Common myeloid progenitor, CD34-positive (primary cell): ENCODE data around the gene ADIG.

ENCODE experiments used
- CTCF ChIA-PET: fragments of 350-600 bp; sonication (Branson Sonifier 250); formaldehyde crosslinking; loops from one replicate; lab custom pipeline; 2021; ENCODE audit warnings: antibody characterized with exemption; lab: Charles Lee
- POLR2A ChIA-PET: fragments of 350-600 bp; sonication (Branson Sonifier 250); formaldehyde crosslinking; loops from one replicate; lab custom pipeline; 2021; ENCODE audit warnings: antibody characterized with exemption; lab: Charles Lee
- DNase-seq, 3 donors: peaks; one replicate each; pipeline versions ENCODE4 v3.0.0 to v3.0.0-alpha.2; 2013
- H3K27ac ChIP-seq, 2 experiments: 1 replicate in 1 of 2; 2 replicates in 1 of 2; pipeline ENCODE4 v1.7.0; 2013; ENCODE audit warnings: inconsistent platforms in 2 of 2, low read length in 2 of 2, mild to moderate bottlenecking in 2 of 2, low read depth in 1 of 2, moderate library complexity in 1 of 2; ENCODE audit not compliant: severe bottlenecking in 2 of 2, insufficient read depth in 1 of 2, poor library complexity in 1 of 2
- H3K27me3 ChIP-seq, 5 experiments: replicated peaks in 2 of 5; 1 replicate in 3 of 5; 2 replicates in 2 of 5; pipeline versions ENCODE4 v1.6.1 to v1.7.0; 2013; ENCODE audit warnings: low read length in 4 of 5, mild to moderate bottlenecking in 2 of 5, moderate library complexity in 2 of 5, inconsistent platforms in 1 of 5; ENCODE audit not compliant: insufficient read depth in 5 of 5, control insufficient read depth in 4 of 5
- H3K36me3 ChIP-seq, 4 experiments: 1 replicate in 2 of 4; 2 replicates in 2 of 4; pipeline versions ENCODE4 v1.6.1 to v1.7.0; 2013; ENCODE audit warnings: low read length in 3 of 4, control low read depth in 1 of 4, mild to moderate bottlenecking in 1 of 4; ENCODE audit not compliant: control insufficient read depth in 4 of 4, insufficient read depth in 4 of 4
- H3K4me1 ChIP-seq, 4 experiments: 1 replicate in 3 of 4; 2 replicates in 1 of 4; pipeline versions ENCODE4 v1.6.1 to v1.7.1; 2013; ENCODE audit warnings: low read length in 3 of 4, mild to moderate bottlenecking in 3 of 4, control low read depth in 1 of 4, inconsistent platforms in 1 of 4, moderate library complexity in 1 of 4; ENCODE audit not compliant: control insufficient read depth in 4 of 4, insufficient read depth in 4 of 4; ENCODE audit errors: control extremely low read depth in 1 of 4
- H3K4me3 ChIP-seq, 7 experiments: 1 replicate in 4 of 7; 2 replicates in 3 of 7; pipeline versions ENCODE4 v1.5.1 to v1.7.0; 2013; ENCODE audit warnings: mild to moderate bottlenecking in 7 of 7, low read length in 6 of 7, moderate library complexity in 6 of 7, inconsistent platforms in 2 of 7, low read depth in 2 of 7, control low read depth in 1 of 7; ENCODE audit not compliant: insufficient read depth in 4 of 7, control insufficient read depth in 1 of 7; ENCODE audit errors: extremely low read depth in 1 of 7
- H3K9me3 ChIP-seq, 5 experiments: 1 replicate in 4 of 5; 2 replicates in 1 of 5; pipeline versions ENCODE4 v1.6.1 to v1.7.1; 2013; ENCODE audit warnings: low read length in 4 of 5, mild to moderate bottlenecking in 2 of 5, inconsistent platforms in 1 of 5, low read depth in 1 of 5, moderate library complexity in 1 of 5; ENCODE audit not compliant: control insufficient read depth in 4 of 5, insufficient read depth in 2 of 5; ENCODE audit errors: control extremely low read depth in 1 of 5
- WGBS: methylation state at CpG from one replicate; pipeline ENCODE4 v1.1.5; 2013; ENCODE audit not compliant: insufficient coverage; 5-methylcytosine and 5-hydroxymethylcytosine counted together

Gene ADIG

DNA sequence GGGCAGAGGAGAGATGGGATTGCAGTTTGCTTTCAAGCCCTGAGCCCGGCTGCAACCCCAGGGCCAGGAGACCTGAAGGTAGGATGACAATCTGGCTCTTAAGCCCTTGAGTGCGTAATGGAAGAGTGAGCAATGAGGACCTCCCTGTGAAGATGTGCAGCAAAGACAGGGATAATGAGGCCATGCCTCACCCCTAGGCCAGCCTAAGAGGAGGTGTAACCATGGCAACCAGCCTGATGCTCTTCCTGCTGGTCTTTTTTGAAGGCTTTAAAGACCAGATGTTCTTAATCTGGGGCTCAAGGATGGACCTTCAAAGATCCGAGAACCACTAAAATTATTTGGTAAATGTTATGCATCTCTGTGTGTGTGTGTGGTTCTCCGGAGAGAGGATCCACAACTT is 28.8 kb downstream of the ADIG start:
- Histone ChIP-seq H3K36me3 (no peaks in the 10 kb centered on the region), H3K4me1 (no peaks in the 10 kb centered on the region), H3K9me3 (peaks cover 0 to 4% (median 0%) of the 10 kb centered on the region in 5 experiments), H3K27ac (no peak overlapping the region), H3K4me3 (no peak overlapping the region), H3K27me3 (peaks cover 11 to 44% (median 17%) of the 10 kb centered on the region in 5 experiments)
- WGBS = 89% methylated on average over 2 of the region's 4 CpGs
- CTCF ChIA-PET = no interaction called here
- DNase-seq = no peak
- POLR2A ChIA-PET = no interaction called here

- ChIA-PET CTCF (no interaction called here), POLR2A (no interaction called here)
- WGBS = 82% methylated on average over 2 of the region's 5 CpGs
- no peak for DNase-seq
- H3K4me3 ChIP-seq = no peak overlapping the region
- no peaks in the 10 kb centered on the region for H3K4me1 ChIP-seq
- no peaks in the 10 kb centered on the region for H3K36me3 ChIP-seq
- H3K27ac ChIP-seq = no peak overlapping the region
- peaks cover 0 to 4% (median 0%) of the 10 kb centered on the region in 5 experiments for H3K9me3 ChIP-seq
- peaks cover 11 to 41% (median 11%) of the 10 kb centered on the region in 5 experiments for H3K27me3 ChIP-seq
These were observed 29.5 kb downstream of the ADIG start for GRCh38 chr20:38610521-38610920.

DNA sequence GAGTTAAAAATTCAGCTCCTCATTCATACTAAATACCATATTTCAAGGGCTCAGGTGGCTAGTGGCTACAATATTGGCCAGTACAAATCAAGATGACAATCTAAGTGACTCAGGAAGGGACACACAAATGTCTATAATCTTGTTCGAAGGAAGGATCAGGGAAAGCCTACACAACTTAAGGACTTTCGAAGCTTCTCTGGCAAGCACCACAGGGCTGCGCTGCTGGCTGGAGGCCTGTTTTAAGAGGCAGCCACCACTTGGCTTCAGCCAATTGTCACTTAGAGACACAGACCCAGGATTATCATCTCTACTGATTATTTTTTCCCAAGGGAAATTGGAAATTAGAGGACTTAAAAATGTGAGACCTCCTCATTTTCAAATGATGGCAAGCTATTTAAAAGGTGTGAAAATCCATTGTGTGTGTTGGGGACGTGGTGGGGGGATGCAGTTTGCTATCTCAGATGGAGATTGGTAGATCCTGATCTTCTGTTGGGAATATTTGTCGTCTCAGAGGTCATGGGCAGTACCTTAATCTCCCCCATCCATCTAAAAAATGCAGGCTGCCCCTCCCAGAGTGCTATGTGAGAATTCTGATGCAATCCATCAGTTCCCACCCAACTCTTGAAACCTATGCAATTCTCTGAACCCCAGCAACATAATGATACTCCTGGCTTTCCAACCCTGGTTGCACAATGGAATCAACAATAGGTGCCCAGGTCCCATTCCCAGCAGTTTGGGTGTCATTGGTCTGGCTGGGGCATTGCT is 31.9 kb downstream of the ADIG start:
- ChIA-PET CTCF (no interaction called here), POLR2A (interaction anchor here (1.5 kb wide), 1 partner anchor 9 kb away, joined by 3 read pairs; no protein-coding TSS in a partner anchor)
- H3K27ac ChIP-seq = no peak overlapping the region
- peaks cover 2 to 31% (median 11%) of the 10 kb centered on the region in 5 experiments for H3K27me3 ChIP-seq
- H3K4me3 ChIP-seq = no peak overlapping the region
- no peaks in the 10 kb centered on the region for H3K4me1 ChIP-seq
- 80% methylated on average over 1 of the region's 5 CpGs for WGBS
- H3K9me3 ChIP-seq = peaks cover 0 to 4% (median 0%) of the 10 kb centered on the region in 5 experiments
- no peak for DNase-seq
- no peaks in the 10 kb centered on the region for H3K36me3 ChIP-seq

DNA sequence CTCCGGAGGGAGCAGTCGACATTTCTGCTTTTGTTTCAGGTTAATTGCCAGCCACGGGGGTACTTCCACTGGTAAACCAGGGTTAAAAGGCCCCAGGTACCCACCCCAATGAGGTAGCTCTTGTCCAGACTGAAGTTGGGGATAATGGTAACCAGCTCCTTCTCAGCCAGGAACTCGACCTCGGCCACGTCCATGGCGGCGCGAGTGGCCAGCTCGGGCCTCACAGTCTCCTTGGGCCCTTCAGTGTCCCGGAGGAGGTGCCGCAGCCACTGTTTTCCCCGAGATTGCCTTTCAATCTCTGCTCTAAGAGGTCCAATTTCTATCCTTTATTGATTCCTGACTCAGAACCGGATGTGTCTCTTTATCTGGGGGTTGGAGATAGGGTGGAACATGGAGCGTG is 34.3 kb downstream of the ADIG start:
- POLR2A ChIA-PET = no interaction called here
- Histone ChIP-seq H3K36me3 (no peaks in the 10 kb centered on the region), H3K4me1 (no peaks in the 10 kb centered on the region), H3K27me3 (peaks cover 0 to 47% (median 13%) of the 10 kb centered on the region in 5 experiments), H3K27ac (no peak overlapping the region), H3K9me3 (no peaks in the 10 kb centered on the region), H3K4me3 (no peak overlapping the region)
- WGBS = 92% methylated on average over 15 of the region's 15 CpGs
- CTCF ChIA-PET = no interaction called here
- no peak for DNase-seq

- peaks cover 0 to 58% (median 14%) of the 10 kb centered on the region in 5 experiments for H3K27me3 ChIP-seq
These were observed 35.5 kb downstream of the ADIG start for GRCh38 chr20:38616457-38616856.

DNA sequence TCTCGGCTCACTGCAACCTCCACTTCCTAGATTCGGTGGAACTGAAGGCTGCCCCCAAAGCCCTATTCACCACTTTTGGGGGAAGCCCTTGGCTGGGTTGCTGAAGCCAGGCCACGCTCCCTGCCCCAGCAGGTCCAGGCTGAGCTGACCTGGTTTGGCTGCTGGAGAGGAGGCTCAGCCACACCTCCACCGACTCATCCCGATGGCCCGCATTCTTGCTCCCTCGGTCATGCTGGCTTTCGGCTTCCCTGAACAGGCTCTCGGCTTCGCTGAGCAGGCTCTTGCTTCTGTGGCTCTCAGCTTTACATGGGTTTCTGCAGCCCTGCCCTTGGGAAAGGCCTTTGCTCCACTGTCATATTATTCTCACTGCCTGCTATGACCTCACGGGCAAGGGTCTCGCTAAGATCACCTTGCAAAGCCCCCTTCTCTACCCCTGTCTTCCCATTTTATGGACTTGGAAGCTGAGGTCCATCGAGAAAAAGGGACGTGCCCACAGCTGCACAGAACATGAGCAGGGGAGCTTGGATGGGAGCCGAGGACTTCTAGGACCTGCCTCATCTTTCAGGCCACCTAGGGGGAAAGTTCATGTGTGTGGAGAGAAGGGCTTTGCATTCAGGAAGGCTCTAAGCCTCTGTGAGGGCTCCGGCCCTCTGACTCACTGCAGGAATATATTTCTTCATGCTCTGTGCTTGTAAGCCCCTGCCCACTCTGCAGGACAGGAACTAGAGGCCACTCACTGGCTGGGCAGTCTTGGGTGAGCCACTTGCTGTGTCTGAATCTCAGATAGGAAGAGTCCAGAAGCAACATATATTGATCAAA is 36.2 kb downstream of the ADIG start:
- DNase-seq = no peak
- CTCF ChIA-PET = no interaction called here
- peaks cover 0 to 60% (median 14%) of the 10 kb centered on the region in 5 experiments for H3K27me3 ChIP-seq

More at GRCh38 chr20:38616457-38616856, 35.5 kb downstream of the ADIG start:
- Histone ChIP-seq H3K36me3 (no peaks in the 10 kb centered on the region), H3K27ac (no peak overlapping the region), H3K9me3 (no peaks in the 10 kb centered on the region), H3K4me1 (no peaks in the 10 kb centered on the region), H3K4me3 (no peak overlapping the region)
- ChIA-PET POLR2A (no interaction called here), CTCF (no interaction called here)
- DNase-seq = no peak
- 95% methylated on average over 3 of the region's 4 CpGs for WGBS

GRCh38 chr20:38617830-38618196 is 36.8 kb downstream of the ADIG start:
- WGBS = 82% methylated on average over 4 of the region's 4 CpGs
- ChIA-PET POLR2A (no interaction called here), CTCF (no interaction called here)
- Histone ChIP-seq H3K9me3 (no peaks in the 10 kb centered on the region), H3K27ac (no peak overlapping the region), H3K4me1 (no peaks in the 10 kb centered on the region), H3K36me3 (no peaks in the 10 kb centered on the region), H3K27me3 (peaks cover 0 to 60% (median 14%) of the 10 kb centered on the region in 5 experiments), H3K4me3 (no peak overlapping the region)
- DNase-seq = peak in 2 of 3 donors; percentile 7 to 13

More for the DNA sequence above, 36.2 kb downstream of the ADIG start:
- H3K9me3 ChIP-seq = no peaks in the 10 kb centered on the region
- POLR2A ChIA-PET = no interaction called here
- no peak overlapping the region for H3K4me3 ChIP-seq
- H3K4me1 ChIP-seq = no peaks in the 10 kb centered on the region
- H3K36me3 ChIP-seq = no peaks in the 10 kb centered on the region
- no peak overlapping the region for H3K27ac ChIP-seq
- WGBS = 77% methylated on average over 12 of the region's 16 CpGs
